Stimulated activated CD4-positive, alpha-beta T cell treated with anti-CD3 and anti-CD28 coated beads, Interleukin-4, amount 100 ng/mL, for 24 hours (primary cell): ENCODE results near the gene NUP210L.
"Not testable (repeated sequence)": the region's sequence is repeated elsewhere in the genome, so short reads cannot be mapped to it uniquely, and the experiment has no call there.

ENCODE experiments used
- DNase-seq: peaks from one replicate; pipeline ENCODE4 v3.0.0-alpha.2; 2020

The NUP210L gene

DNA sequence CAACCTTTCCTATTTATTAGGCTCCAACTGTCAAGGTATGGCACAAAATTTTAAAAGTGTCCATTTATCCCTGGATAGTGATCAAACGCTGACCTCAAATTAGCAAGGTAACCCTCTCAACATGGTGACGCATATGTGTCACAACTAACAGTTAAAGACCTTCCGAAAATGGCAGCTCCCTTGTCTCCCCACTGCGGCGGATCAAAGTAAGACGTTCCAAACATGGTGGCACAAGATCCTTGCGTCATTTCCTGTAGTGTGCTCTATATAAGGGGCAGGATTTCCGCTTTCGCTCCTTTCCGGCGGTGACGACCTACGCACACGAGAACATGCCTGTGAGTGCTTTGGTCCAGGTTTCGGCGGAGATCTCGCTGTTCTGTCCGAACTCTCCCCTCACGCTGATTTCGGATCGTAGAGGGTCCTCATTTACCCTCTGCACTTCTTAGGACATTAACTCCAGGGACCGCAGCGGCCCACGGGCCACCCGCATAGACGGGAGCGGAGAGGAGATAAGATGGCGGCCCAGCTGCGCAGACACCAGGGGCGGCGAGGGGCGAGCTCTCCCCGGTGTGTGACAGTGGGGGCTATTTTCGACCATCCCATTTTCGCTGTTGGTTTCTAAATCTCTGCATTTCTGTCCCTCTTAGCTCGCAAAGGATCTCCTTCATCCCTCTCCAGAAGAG, 164.3 kb downstream of the NUP210L start, which contains the start of gene RPS27:
RPS27 (plus strand) TSS at position 295 of the 683 bp plus-strand sequence; CDS start at position 330, 35 bp downstream.
- DNase-seq, result peak; percentile 91

DNA sequence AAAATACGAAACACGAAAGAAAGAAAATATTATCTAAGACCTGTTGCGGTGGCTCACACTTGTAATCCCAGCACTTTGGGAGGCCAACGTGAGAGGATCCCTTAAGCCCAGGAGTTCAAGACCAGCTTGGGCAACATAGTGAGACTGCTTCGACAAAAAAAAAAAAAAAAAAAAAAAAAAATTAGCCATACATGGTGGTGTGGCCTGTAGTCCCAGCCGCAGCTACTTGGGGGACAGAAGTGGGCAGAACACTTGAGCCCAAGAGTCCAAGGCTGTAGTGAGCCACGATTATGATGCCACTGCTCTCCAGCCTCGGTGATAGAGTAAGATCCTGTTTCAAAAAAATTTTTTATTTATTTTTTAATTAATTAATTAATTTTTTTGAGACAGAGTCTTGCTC, 167.3 kb downstream of the NUP210L start:
- no peak for DNase-seq

GRCh38 chr1:153985941-153986761, 168.7 kb downstream of the NUP210L start, which contains the start of gene RAB13:
TSS of gene RAB13 (minus strand) at chr1:153986339. CDS start at chr1:153986236, 103 bp downstream.
- DNase-seq, result no peak

DNA sequence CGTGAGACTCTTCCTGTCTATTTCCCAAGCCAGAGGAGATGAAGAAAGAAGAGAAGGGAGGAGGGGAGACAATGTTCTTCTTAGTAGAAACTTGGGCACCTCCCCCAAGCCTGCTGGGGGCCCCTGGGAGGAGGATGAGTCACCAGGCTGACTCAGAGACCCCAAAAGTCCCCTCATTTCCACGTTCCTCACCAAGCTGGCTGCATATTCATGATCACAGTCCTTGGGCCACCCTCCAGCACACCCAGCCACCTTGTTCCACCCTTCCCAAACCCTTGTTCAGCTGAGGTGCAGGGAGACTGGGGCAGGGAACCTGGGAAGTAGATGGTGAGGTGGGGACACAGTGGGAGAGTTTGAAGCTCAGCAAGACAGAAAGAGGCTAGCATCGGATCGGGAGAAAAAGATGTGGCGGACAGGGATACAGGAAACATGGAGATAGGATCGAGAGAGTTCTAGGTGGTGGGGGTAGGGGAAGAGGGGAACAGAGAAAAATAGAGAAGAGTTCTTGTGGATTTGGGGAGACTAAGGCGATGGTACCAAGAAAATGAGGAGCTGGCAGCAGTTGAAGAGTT, 169.4 kb downstream of the NUP210L start:
- DNase-seq, result peak; percentile 65

- DNase-seq, result no peak
Measured at GRCh38 chr1:153984123-153984894, 170.6 kb downstream of the NUP210L start.

- DNase-seq, result not testable (repeated sequence)
Measured at GRCh38 chr1:153981735-153982134, 173.1 kb downstream of the NUP210L start.

DNA sequence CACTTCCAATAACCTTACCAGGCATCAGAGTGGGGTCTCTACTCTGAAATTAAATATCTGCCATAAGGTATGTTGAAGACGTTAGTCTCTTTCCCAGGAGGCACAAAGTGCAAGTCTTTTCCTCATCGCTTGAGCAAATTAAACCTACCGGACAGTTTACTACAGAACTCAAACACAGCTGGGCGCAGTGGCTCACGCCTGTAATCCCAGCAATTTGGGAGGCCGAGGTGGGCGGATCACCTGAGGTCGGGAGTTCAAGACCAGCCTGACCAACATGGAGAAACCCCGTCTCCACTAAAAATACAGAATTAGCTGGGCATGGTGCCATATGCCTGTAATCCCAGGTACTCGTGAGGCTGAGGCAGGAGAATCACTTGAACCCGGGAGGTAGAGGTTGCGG, 175.8 kb downstream of the NUP210L start:
- not testable (repeated sequence) for DNase-seq

GRCh38 chr1:153978274-153978909, 176.5 kb downstream of the NUP210L start:
- no peak for DNase-seq

GRCh38 chr1:153977250-153978240, 177.3 kb downstream of the NUP210L start, which contains the start of gene JTB:
TSS of gene JTB (minus strand) at chr1:153977674. CDS start at chr1:153977252, 422 bp downstream.
- DNase-seq, result peak; percentile 88

- DNase-seq, result no peak
Measured at GRCh38 chr1:153976819-153977249, 178.0 kb downstream of the NUP210L start.

- no peak for DNase-seq
Measured at GRCh38 chr1:153973525-153973924, 181.3 kb downstream of the NUP210L start.

DNA sequence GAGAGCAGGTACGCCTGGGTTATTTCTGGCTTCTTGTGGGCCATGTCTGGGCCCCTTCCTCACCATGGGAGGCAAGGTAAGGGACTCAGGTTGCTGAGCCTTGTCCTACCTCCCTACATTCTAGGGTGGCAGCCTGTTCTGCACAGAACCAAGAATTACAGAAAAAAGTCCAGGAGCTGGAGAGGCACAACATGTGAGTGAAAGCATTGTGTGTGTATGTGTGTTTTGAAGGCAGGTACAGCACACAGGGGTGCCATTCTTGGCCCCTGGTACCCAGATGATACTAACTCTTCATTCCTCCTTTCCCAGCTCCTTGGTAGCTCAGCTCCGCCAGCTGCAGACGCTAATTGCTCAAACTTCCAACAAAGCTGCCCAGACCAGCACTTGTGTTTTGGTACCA, 181.8 kb downstream of the NUP210L start:
- no peak for DNase-seq

GRCh38 chr1:153970346-153970745, 184.5 kb downstream of the NUP210L start:
- no peak for DNase-seq

DNA sequence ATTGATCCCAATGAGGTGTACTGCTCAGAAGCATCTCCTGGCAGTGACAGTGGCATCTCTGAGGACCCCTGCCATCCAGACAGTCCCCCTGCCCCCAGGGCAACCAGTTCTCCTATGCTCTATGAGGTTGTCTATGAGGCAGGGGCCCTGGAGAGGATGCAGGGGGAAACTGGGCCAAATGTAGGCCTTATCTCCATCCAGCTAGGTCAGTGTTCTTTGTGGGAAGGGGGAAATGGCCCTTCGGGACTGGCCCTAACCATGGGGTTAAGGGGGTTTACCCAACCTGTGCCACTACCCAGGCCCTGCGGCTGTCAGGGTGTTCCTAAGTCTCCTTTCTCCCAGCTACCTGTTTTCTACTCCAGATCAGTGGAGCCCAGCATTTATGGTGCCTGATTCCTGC, 185.9 kb downstream of the NUP210L start:
- no peak for DNase-seq

- no peak for DNase-seq
Measured at GRCh38 chr1:153968408-153968807, 186.5 kb downstream of the NUP210L start.

GRCh38 chr1:153968000-153968363, 186.9 kb downstream of the NUP210L start:
- DNase-seq, result no peak

GRCh38 chr1:153967107-153967999, 187.5 kb downstream of the NUP210L start, which contains the start of gene CREB3L4:
TSS of gene CREB3L4 (plus strand) at chr1:153967902. CDS start at chr1:153968526, 624 bp downstream.
- DNase-seq, result peak; percentile 86

DNA sequence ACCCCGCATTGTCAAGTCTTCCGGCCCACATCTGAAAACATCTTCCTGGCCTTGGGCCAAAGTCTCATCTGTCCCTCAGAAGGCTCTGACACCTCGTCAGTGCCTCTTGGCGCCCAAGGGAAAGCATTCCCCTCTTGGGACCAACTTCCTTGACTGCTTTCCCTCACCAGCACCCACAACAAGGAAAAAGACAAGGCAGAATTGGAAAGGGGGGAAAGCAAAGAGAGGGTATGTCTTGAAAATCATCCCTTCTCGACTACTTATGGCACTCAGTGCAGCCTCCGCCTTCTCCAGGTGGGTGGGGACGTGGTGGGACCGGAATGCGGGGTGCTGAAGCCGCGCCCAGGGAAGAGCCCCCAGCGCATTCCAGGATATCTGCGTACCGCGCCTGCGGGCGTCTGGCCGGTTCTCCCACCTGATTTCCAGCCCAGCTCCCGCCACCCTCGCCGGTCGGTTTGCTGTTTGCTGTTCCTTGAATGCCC, 191.0 kb downstream of the NUP210L start:
- no peak for DNase-seq

DNA sequence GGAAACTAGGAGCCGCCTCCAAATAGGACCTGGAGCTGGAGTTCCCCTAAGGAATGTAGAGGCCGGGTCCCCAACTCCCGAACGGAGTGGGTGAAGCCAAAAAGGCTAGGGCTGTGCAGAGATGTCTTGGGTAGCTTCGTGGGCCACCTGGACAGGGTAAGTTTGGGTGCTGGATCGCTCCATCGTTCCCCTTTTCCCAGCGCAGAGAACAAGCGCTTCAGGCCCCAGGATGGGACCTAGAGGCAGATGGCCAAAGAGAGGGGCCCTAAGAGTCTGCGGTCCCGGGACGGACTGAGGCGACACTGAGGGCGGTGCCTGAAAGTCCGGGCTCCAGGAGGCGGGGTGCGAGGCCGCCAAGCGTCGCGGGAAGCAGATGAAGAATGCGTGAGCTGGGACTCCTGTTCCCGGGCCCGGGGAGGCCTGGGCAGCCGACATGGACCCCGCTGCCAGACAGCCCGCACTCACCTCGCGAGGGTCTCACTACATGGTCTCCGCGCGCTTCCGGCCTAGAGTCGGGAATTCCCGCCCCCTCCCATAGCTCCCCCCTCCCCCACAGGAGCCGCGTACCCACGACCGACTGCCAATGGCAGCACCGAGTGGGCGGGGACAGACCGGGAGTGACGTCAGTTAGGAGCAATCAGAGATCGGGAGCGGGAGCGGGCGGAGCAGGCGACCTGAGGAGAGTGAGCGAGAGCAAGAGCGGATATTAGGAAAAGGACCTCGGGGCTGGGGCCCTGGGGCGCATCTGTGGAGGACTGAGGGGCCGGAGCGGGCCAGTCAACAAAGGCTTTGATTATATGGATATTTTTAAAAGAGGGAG, 191.6 kb downstream of the NUP210L start, which contains the start of gene SLC39A1:
SLC39A1 (minus strand) TSS at position 508 of the 820 bp plus-strand sequence. CDS start 822 bp downstream, outside the sequence.
- DNase-seq, result peak; percentile 95
